ENCODE measurements around the gene RAB3C.
A peak's percentile ranks its signal among the peaks of the same experiment; 100 is the strongest.

Gene RAB3C

DNA sequence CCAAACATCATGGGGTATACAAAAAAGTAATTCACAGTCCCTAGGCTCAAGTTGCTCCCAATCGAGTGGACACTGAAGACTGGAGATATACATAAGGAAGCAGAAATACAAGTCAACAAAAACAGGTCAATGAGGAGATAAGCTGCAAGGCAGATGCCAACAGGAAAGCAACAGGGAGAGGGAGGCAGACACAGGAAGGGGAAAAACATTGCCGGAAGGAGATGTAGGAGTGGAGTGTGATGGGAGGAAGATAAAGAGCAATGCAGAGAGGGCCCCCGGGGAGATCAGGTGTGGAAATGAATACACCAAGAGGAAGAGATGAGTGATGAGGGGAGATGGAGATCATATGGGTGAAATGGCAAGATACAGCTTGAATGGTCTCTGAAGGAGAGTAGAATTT is 243.0 kb downstream of the RAB3C start:
- DNase-seq (ENCODE audit: low spot score) = no peak

DNA sequence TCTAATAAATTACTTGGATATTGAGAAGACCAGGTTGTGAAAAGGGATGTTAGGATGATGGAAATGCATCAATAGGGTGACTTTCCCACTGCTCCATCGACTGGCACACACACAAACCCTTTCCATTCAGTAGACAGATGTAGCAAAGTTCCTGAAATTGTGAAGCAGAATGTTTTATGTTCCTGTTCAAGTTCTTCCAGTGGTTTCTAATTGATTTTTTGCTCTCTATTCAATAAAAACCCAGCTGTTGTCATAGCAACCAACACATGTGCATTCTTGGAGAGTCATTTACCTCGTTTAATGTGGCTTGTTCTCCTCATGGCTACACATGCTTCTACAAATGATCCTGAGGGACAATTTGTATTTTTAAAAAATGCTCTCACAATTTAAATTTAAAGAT is 244.6 kb downstream of the RAB3C start:
- DNase-seq (ENCODE audit: low spot score) = no peak

DNA sequence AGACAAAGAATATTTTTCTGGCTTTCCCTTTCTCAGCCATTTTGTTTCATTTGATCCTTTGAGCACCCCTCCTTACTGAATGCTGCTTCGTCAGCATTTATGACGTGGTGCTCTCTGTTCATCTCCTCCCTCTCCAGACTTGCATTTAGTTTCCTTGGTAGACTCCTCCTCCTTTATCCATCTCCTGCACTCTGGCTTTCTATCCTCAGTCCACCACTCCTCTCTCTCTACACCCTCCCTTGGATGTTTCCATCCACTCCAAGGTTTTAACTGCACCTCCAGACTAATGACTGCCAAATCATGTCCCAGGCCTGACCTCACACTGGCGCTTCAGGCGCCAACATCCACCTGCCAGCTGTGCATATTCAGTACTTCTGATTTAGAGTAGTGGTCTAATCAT is 245.4 kb downstream of the RAB3C start:
- no peak for DNase-seq (ENCODE audit: low spot score)

DNA sequence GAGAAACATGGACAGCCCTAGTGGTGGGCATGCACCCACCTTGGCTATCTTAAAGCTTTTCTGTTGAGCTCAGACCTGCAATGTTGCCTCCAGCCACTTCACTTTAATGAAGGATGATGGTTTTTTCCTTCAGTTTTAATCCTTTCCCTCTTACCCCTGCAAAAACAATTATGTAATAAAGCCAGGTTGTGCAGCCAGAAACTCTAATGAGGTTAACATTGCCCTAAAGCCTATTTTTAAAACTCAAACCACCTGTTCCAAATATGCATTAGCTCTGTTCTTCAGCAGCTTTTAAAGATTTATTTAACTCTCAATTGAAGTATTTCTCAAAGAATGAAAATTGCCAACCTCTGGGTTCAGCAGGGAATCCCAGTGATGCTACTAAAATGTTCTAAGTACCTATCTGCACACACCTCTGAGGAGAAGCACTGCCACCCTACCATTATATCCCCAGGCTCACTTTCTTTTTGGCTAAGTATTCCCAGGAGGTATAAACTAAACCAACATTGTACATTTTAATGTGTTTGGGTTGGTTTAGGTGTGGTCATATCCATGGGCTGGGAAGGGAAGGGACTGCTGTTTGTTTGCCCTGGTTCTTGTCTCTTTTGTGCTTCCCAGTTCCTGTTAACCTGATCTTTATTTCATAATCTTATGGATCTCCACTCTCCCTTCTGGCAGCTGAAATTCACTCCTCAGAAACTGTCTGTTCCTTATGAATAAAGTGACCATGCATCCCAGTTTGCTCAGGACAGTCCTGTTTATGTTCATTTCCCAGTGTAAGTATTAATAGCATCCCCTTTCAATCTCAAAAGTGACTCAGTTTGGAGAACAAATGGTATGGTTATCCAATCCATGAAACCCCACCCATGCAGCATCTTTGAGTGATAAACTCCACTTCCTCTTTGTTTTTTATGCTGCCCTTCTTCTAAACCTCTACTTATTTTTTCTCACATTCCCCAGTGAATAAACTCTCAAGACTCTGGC is 251.7 kb downstream of the RAB3C start:
- DNase-seq (ENCODE audit: low spot score) = no peak

DNA sequence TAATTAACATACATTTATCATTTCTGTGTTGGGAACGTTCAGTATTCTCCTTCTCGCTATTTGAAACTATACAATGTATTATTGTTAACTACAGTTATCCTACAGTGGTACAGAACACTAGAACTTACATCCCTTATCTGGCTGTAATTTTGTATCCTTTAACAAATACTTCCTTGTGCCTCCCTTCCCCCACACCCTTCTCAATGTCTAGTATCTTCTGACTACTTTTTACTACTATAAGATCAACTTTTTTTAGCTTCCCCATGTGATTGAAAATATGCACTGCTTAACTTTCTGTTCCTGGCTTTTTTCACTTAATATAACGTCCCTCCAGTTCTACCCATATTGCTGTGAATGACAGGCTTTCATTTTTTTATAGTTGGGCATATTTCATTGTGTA is 253.5 kb downstream of the RAB3C start:
- DNase-seq (ENCODE audit: low spot score) = no peak

DNA sequence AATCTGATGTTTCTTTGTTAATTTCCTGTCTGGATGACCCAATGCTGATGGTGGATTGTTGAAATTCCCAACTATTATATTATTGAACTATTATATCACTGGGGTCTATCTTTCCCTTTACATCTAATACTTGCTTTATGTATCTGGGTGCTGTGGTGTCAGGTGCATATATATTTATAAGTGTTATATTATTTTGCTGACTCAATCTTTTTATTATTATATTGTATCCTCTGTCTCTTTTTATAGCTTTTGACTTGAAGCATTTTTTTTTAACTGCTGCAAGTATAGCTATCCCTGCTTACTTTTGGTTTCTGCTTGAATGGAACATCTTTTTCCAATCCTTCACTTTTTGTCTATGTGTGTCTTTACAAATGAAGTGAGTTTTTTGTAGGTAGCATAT is 255.9 kb downstream of the RAB3C start:
- DNase-seq (ENCODE audit: low spot score) = no peak

DNA sequence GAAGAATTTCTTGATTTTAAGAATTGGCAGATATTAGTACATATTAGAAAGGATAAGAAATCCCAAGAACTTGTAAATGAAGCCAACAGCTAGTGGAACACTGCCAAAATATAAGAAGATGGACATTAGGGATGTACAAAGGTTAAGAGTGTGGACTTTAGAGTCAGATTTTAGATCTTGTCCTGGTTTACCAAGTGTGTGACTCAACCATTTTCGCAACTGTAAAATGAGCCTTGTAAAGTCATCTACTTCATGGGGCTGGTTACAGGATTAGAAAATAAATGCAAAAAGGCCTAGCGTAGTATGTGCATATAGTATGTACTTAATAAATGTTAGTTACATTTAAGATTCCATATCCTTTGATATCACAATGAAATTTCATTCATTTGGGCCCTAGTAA is 260.0 kb downstream of the RAB3C start:
- no peak for DNase-seq (ENCODE audit: low spot score)

DNA sequence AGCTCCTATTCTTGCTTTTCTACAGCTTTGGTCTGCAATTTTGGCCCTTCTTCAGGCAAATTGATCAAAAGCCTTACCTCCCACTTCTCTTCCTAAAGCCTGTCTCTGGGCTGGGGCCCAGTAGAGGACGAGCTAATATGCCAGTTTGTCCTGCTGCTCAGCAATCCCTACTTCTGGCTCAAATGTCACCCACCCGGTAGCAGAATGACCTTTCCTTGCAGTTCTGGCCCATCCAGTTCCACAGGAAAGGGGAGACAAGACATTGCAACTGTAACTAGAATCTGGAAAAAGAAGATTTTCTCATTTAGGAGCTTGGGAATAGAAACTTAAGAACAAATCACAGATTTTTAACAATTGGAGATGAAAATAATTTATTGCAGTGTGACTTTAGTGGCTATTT is 261.5 kb downstream of the RAB3C start:
- DNase-seq (ENCODE audit: low spot score) = no peak

DNA sequence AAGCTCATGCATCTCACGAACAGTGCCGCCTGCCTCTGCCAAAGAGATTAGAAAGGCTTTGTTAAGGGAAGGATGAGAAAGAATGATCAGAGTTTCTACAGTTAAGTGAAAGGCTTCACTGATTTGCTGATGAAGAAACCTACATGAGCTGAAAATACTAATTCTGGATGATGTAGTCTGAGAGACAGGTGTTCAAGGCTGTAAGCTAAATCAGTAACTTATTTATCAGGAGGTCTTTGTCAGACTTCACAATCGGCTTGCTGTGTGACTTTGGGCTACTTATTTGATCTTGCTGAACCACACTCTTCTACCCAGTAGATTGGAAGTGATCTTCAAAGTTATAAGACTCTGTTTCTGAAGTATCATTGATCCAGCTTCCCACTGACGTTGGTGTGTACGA is 264.2 kb downstream of the RAB3C start:
- no peak for DNase-seq (ENCODE audit: low spot score)

DNA sequence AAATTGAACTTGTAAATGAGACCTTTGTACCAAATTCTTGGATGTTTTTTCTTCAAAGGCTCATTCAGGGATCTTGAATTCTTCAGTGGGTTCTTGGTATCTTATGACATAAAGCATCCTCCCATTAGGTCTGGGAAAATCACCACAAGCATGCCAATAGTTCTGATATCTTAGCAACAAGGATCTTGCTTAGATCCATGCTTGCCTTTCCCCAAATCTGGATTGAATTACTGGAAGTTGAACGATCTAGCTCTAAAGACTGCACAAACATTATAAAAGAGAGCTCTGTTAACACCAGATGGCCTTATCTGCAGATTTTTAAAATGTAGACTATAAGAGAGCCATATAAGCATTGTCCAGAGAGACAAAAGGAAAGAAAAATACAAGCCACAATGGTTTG is 266.3 kb downstream of the RAB3C start:
- DNase-seq (ENCODE audit: low spot score) = no peak

DNA sequence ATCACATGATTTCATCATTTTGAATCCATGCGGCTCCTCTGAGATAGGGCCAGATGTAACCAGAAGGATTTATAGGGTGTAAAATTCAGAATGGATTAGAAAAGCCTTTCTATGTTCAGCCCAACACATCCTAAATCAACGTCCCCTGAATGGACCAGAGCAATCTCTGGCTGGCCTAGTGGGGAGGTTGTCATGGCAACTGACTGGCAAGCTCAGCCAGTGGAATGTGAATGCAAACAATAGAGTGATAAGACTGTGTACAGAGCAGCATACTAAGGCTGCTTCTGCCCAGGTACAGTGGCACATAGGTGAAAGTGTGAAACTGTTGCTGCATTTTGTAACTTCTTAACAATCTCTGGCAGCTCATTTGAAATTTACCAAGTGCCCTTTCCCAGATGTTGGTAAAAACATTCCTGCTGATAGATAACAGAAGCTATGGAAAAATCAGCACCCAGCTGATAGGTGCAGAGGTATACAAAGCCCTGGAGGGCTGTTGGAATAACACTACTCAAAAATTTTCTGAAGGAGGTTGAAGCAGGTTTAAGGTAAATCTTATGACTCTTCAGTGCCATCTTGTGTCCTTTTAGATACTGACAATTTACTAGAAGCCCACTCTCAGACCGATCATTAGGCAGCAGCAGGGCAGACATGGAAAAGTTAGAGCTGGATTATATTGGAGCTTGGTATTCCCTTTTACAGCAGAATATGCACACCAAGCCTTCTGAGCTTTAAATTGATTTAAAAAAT is 267.2 kb downstream of the RAB3C start:
- DNase-seq (ENCODE audit: low spot score) = peak; percentile 66

DNA sequence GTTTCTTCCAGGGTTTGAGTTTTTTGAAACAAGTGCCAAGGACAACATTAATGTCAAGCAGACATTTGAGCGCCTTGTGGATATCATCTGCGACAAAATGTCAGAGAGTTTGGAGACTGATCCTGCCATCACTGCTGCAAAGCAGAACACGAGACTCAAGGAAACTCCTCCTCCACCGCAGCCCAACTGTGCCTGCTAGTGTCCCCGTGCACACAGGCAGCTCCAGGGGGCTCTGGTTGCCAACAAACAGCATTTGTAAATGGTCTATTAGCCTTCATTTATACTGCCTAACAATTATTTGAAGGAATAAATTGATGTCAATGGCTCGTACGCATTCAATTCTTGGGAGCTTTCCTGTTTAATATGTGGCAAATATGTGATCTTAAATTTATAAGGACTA is 268.3 kb downstream of the RAB3C start:
- DNase-seq (ENCODE audit: low spot score) = no peak

DNA sequence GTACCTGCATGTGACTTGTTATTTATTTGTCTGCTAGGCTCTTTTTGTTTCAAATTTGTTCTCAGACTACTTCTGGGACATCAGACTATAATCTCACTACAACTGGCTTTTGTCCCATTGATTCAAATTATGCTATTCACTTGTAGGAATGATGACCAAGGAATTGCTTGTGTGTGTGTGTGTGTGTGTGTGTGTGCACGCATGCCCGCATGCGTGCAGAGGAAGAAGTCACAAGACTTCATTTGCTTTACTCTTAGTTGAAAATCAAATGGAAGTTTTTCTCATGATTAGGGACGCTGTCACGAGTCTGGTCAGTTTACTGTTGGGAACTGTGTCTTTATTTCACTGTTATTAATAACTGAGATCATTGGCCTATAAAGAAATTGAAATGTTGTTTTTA is 268.7 kb downstream of the RAB3C start:
- no peak for DNase-seq (ENCODE audit: low spot score)

DNA sequence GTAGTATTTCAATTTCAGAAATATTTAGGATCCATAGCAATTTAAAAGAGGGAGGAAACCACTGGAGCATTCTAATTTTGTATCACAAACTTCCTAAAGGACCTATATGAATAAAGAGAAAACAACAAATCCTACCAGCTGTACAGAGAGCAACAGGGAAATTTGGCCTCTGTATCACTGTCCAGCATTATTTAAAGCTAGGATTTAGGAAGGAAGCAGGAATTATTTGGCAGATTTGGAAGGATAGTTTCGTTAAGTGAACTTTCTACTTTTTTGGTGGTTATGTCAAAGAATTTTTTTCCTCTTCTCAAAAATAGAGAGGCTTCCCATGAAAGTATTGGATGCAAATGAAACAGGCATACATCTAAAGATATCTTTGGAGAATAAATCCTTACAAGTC is 269.7 kb downstream of the RAB3C start:
- DNase-seq (ENCODE audit: low spot score) = no peak

DNA sequence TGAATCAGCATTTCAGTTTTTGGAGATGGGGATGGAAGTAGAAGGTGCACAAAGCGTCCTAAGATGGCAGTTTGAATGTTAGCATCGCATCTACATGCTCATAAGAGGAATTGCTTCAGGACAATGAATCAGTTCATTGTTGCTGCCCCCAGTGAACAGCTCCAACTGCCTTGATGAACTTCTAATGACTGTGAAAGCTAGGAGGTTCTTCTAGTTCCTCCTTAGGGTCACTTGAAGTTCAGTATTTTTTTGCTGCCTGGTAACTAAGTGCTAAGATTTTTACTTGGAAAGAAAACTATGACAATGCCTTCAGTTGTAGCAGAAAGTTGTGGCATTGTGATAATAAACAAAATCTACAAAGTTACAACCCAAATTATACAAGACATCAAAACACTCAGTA is 271.6 kb downstream of the RAB3C start:
- no peak for DNase-seq (ENCODE audit: low spot score)

DNA sequence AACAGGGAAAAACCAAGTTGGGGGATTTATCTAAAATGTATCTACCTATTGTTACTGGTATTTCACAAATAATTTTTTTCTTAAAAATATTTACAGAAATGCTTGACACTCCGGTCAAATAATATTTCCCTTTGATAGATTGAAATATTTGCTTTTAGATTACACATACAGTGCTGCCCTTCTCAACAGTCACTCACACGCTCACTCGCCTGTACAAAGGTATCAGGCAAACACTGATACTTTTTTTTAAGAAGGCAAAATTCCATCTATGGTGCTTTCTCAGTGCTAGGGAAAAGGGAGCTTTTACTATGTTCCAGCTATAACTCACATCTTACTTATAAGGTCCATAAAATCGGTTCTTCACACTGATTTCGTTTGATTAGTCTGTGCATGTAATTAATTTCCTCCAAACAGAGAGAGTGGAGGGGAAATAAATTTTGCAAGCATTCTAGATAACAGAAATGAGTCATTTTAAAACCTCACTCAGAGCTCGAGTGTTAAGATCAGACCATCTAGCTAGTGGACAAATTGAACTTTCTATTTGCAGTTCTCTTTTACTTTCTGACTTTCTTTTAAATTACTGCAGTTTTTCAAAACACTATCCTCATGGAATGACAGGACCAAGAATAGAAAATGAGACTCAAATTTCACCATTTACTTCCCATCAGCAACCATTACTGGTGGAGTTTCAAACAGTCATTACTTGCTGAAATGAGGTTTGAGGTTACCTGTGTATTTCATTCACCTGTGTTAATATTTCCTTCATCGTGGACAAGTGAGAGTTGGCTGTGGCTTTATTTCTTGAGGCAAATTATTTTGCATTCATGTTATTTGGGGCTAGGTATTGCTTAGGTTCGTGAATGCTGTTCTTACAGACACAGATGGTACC is 273.2 kb downstream of the RAB3C start:
- no peak for DNase-seq (ENCODE audit: low spot score)

DNA sequence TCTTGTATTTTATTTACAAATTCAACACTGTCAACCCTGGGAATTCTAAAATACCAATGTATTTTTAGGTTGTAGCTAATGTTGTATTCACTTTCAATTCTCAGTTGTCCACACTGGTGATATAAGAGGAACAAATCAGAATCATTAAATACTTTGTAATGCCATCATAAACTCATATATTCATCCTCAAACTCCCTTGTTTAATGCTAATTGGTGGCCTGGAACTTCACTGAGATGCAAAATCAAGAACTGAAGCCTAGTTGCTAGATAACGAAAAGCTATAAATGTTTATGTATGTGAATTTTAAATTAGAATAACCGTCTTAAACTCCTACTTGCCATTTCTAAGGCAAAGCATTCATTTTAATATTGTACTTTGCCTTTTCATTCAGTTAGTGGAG is 274.7 kb downstream of the RAB3C start:
- no peak for DNase-seq (ENCODE audit: low spot score)

DNA sequence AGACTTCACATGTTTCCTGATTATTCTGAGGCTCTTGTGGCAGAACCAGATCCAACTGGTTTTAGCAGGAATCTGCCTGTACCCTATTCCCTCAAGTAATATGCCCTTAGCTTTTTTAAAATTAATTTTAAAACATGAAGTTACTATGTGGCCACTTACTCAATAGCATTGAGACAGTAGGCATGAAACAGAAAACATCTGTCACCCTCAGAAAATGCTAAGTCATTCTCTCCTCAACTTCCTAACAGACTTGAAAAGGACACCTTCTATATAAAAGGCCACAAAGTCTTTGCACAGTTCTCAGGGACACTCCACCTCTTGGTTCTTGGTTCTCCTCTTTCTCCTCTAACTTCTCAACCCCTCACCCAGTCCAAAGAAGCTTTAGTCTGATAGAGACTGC is 277.8 kb downstream of the RAB3C start:
- DNase-seq (ENCODE audit: low spot score) = no peak

DNA sequence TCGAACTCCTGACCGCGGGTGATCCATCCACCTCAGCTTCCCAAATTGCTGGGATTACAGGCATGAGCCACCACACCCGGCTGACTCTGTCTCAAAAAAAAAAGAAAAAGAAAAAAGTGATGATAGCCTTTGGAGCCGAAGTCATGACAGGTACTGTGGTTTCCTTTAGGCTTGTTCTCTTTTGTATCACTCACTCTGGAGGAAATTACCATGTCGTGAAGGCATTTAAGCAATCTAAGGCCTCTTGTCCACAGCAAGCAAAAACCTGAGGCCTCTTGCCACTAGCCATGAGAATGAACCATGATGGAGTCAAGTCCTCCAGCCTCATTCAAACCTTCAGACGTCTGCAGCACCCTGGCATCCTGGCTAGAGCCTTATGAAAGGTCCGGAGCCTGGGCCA is 286.1 kb downstream of the RAB3C start:
- DNase-seq (ENCODE audit: low spot score) = no peak

DNA sequence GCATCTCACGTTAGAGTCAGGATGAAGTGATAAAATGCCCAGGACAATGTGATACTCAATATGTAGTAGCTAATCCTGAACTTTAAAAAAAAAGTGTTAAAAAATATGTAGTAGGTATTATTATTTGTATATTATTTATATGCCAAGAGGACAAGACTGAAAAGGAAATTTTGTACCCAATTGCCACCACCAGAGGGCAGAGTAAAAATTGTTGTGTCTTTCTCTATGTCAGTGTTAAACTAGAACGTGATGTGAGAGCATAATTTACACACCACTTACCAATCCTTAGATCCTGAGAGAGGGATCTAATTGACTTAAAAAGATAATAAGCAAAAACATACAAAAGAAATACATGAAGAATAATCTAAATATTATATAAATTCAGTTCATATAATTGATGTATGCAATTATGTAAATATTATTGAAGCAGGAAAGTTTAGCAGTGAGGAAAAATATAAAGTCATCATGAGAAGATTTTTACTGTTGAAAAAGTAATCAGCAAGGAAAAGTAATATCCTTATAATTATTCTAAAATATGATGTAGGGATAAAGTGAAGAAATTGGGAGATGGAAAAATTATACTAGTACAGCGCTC is 288.9 kb downstream of the RAB3C start:
- DNase-seq (ENCODE audit: low spot score) = peak; percentile 54

DNA sequence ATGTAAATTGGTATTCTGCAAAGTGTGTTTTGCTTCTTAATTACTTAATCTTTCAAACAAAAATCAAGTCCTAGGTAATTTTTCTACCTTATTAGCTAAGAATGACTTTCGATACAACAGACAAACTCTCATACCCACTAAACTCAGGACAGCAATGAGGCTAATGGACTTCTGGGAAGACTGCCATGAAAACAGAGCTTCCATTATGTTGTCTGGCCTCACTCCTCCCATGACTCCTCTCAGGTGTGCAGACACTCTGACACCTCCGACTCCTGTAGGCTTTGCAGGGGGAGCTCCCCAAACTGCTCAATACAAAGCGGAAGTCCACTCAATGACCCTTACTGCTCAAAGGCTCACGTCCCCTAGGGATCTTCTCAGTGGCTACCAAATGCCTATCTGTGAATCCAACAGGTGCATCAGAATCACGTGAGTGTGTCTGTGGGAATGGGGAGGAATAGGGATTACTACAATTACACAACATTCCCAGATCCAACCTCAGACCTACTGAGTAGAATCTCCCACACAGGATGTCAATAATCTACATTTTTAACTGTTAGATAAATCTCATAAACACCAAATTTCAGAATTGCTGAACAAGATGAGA is 289.9 kb downstream of the RAB3C start:
- DNase-seq (ENCODE audit: low spot score) = no peak
